Measurements from ENCODE around the gene NAA15. TPM values are rescaled to one million over a fixed set of nuclear protein-coding genes. Genes with fewer than 3 reads are reported as not detected.
A peak's percentile ranks its signal among the peaks of the same experiment; 100 is the strongest.
"Not testable (repeated sequence)": the region's sequence is repeated elsewhere in the genome, so short reads cannot be mapped to it uniquely, and the experiment has no call there.

Gene NAA15
- total RNA-seq, 1 donor from 2014 or later = 31.2 TPM

GRCh38 chr4:139458999-139459398, 157.7 kb downstream of the NAA15 start:
- Histone ChIP-seq H3K27ac (no peak overlapping the region), H3K9me3 (no peaks in the 10 kb centered on the region), H3K4me1 (peaks cover 38% of the 10 kb centered on the region), H3K36me3 (no peaks in the 10 kb centered on the region), H3K27me3 (ENCODE audit: low read depth) (no peaks in the 10 kb centered on the region), H3K4me3 (no peak overlapping the region)
- DNase-seq = no peak
- no peak for ATAC-seq
- intact Hi-C loops (cut with DNase I) = no loop called here
- no peak for TF ChIP-seq CTCF (IDR thresholded peaks at IDR 0.05)

- Histone ChIP-seq H3K27ac (no peak overlapping the region), H3K4me1 (peaks cover 28% of the 10 kb centered on the region), H3K27me3 (ENCODE audit: low read depth) (no peaks in the 10 kb centered on the region), H3K9me3 (no peaks in the 10 kb centered on the region), H3K36me3 (no peaks in the 10 kb centered on the region), H3K4me3 (no peak overlapping the region)
- intact Hi-C loops (cut with DNase I) = no loop called here
- ATAC-seq (no peak), DNase-seq (no peak)
- TF ChIP-seq CTCF (IDR thresholded peaks at IDR 0.05) = no peak
Measured at GRCh38 chr4:139460565-139460964, 159.3 kb downstream of the NAA15 start.

- Histone ChIP-seq H3K4me1 (peaks cover 23% of the 10 kb centered on the region), H3K36me3 (no peaks in the 10 kb centered on the region), H3K9me3 (no peaks in the 10 kb centered on the region), H3K27me3 (ENCODE audit: low read depth) (no peaks in the 10 kb centered on the region), H3K27ac (no peak overlapping the region), H3K4me3 (no peak overlapping the region)
- ATAC-seq (no peak), DNase-seq (no peak)
- intact Hi-C loops (cut with DNase I) = no loop called here
- no peak for TF ChIP-seq CTCF (IDR thresholded peaks at IDR 0.05)
Measured at GRCh38 chr4:139461022-139461628, 159.8 kb downstream of the NAA15 start.

GRCh38 chr4:139464512-139464911, 163.2 kb downstream of the NAA15 start:
- H3K36me3 ChIP-seq; H3K27ac ChIP-seq; H3K9me3 ChIP-seq; ATAC-seq; H3K4me3 ChIP-seq; DNase-seq; H3K4me1 ChIP-seq; H3K27me3 ChIP-seq (ENCODE audit: low read depth); intact Hi-C loops (cut with DNase I): not testable (repeated sequence)

GRCh38 chr4:139465922-139466321, 164.6 kb downstream of the NAA15 start:
- DNase-seq (no peak), ATAC-seq (peak in 1 of 2 donors; percentile 23)
- H3K27ac ChIP-seq = no peak overlapping the region
- no peaks in the 10 kb centered on the region for H3K9me3 ChIP-seq
- no peak overlapping the region for H3K4me3 ChIP-seq
- no peak for TF ChIP-seq CTCF (IDR thresholded peaks at IDR 0.05)
- no peaks in the 10 kb centered on the region for H3K27me3 ChIP-seq (ENCODE audit: low read depth)
- intact Hi-C loops (cut with DNase I) = no loop called here
- no peaks in the 10 kb centered on the region for H3K36me3 ChIP-seq
- H3K4me1 ChIP-seq = peaks cover 8% of the 10 kb centered on the region

GRCh38 chr4:139468756-139469155, 167.5 kb downstream of the NAA15 start:
- H3K9me3 ChIP-seq; H3K4me3 ChIP-seq; H3K27me3 ChIP-seq (ENCODE audit: low read depth); intact Hi-C loops (cut with DNase I); DNase-seq; ATAC-seq; H3K4me1 ChIP-seq; H3K27ac ChIP-seq: not testable (repeated sequence)
- peaks cover 12% of the 10 kb centered on the region for H3K36me3 ChIP-seq

Data from lower lobe of right lung (tissue), 2 donors.